Activated T-cell treated with anti-CD3 and anti-CD28 coated beads for 48 hours (primary cell): ENCODE measurements around the gene SLC25A30.
"Not testable (repeated sequence)": the region's sequence is repeated elsewhere in the genome, so short reads cannot be mapped to it uniquely, and the experiment has no call there.

Experiments used
- DNase-seq: peaks from one replicate; pipeline ENCODE4 v3.0.0-alpha.2; 2020; ENCODE audit warnings: low read depth

Gene SLC25A30

GRCh38 chr13:45391926-45392325 is 26.2 kb downstream of the SLC25A30 start:
- no peak for DNase-seq

- not testable (repeated sequence) for DNase-seq
Measured at GRCh38 chr13:45391128-45391527, 27.0 kb downstream of the SLC25A30 start.

- not testable (repeated sequence) for DNase-seq
Measured at GRCh38 chr13:45390348-45390747, 27.8 kb downstream of the SLC25A30 start.

DNA sequence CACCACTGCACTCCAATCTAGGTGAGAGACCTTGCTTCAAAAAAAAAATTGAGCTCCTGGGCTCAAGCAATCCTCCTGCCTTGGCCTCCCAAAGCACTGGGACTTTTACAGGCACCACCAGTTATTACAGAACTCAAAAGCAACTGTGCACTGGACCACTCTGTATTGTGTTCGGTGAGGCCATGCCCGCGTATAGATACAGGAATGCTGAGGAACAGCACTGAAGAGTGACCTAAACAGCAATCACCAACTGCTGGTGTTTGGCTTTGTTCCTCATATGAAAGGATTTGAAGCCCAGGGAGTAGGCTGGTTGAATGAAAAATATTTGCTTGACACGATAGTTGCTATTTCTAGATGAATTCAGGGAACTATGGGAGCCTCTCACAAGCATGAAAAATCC is 29.5 kb downstream of the SLC25A30 start:
- DNase-seq, result no peak

- not testable (repeated sequence) for DNase-seq
Measured at GRCh38 chr13:45386892-45387575, 31.1 kb downstream of the SLC25A30 start.

DNA sequence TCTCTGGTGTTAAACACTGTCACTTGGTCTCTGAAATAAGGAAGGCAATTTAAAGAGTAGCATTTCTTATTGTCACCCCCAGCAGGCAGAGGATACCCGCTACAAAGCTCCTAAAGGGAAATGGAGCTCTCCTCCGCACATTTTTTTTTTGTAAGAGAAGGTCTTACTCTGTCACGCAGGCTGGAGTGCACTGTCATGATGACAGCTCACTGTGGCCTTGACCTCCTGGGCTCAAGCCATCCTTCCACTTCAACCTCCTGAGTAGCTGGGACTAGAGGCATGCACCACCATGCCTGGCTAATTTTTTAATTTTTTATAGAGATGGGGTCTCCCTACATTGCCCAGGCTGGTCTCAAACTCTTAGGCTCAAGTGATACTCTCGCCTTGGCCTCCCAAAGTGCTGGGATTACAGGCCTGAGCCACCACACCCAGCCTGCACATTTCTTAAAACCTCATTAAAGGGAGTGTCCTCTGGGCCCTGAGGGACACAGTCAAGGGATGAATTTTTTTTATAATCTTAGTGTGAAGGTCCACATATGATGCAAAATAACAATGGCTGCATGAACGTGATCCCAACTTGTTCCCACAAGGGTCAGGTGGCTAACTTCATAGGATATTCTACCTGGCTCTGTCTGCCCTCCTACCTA is 32.1 kb downstream of the SLC25A30 start:
- DNase-seq, result no peak

GRCh38 chr13:45385320-45385719 is 32.9 kb downstream of the SLC25A30 start:
- DNase-seq, result no peak

DNA sequence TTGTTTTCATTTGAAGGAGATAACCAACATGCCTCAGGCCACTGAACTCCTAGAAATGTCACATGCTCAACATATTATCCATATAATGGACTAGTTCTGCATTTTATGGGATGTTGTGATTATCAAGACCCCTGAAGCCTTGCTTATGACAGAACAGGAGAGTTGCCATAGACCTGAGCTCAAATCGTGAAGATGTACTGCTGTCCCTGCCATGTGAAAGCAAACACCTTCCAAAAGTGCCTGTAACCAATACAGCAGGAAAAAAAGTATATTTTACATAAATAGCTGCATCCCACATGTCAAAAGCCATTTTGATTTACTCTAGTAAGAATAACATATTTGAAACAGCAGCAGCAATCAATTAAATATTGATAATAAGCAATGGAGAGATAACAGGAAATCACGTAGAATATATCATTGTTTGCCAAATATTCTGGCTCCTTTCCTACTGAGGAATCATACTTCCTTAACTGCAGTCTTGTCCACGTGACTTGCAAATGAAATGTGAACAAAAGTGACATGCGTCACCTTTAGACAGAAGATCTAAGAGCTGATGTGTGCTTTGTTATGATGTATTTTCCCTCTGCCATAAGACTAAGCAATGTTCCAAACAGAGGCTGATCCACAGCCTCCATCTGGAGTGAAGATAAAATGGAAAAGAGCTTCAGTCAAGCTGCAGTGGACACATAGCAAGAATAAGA is 33.5 kb downstream of the SLC25A30 start:
- DNase-seq, result no peak

DNA sequence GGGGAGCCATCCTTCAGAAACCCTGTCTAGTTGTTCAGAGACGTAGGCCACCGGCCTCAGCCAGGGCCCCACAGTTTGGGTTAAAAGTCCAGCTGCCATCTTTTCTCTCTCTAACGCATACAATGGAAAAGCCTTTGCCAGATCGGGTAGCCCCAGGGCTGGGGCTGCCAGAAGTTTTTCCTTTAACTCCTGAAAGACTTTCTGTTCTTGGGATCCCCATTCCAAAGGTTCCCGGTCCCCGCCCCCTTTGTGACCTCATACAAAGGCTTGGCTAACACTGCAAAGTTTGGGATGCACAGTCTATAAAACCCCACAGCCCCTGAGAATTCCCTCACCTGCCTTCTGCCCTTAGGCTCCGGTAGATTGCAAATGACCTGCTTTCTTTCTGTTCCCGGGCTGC is 35.4 kb downstream of the SLC25A30 start:
- not testable (repeated sequence) for DNase-seq

DNA sequence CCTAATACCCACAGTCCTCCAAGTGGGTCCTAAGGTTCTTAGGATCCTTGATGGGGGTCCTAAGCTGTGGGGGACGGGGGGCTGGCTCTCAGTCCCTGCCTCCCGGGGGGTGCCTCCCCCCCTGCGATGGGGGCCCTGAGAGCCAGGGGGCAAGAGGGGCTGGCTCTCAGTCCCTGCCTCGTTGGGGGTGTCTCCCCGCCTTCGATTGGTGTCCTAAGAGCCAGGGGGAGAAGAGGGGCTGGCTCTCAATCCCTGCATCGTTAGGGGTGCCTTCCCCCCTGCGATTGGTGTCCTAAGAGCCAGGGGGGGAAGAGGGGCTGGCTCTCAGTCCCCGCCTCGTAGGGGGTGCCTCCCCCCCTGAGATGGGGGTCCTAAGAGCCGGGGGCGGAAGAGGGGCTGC is 37.0 kb downstream of the SLC25A30 start:
- no peak for DNase-seq

DNA sequence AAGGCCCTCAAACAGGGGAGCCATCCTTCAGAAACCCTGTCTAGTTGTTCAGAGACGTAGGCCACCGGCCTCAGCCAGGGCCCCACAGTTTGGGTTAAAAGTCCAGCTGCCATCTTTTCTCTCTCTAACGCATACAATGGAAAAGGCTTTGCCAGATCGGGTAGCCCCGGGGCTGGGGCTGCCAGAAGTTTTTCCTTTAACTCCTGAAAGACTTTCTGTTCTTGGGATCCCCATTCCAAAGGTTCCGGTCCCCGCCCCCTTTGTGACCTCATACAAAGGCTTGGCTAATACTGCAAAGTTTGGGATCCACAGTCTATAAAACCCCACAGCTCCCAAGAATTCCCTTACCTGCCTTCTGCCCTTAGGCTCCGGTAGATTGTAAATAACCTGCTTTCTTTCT is 37.5 kb downstream of the SLC25A30 start:
- not testable (repeated sequence) for DNase-seq

GRCh38 chr13:45379516-45379915 is 38.7 kb downstream of the SLC25A30 start:
- not testable (repeated sequence) for DNase-seq

DNA sequence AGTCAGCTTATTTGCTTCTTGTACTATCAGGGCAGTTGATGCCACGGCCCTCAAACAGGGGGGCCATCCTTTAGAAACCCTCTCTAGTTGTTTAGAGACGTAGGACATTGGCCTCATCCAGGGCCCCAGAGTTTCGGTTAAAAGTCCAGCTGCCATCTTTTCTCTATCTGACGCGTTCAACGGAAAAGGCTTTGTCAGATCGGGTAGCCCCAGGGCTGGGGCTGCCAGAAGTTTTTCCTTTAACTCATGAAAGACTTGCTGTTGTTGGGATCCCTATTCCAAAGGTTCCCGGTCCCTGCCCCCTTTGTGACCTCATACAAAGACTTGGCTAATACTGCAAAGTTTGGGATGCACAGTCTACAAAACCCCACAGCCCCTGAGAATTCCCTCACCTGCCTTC is 39.4 kb downstream of the SLC25A30 start:
- DNase-seq, result not testable (repeated sequence)

DNA sequence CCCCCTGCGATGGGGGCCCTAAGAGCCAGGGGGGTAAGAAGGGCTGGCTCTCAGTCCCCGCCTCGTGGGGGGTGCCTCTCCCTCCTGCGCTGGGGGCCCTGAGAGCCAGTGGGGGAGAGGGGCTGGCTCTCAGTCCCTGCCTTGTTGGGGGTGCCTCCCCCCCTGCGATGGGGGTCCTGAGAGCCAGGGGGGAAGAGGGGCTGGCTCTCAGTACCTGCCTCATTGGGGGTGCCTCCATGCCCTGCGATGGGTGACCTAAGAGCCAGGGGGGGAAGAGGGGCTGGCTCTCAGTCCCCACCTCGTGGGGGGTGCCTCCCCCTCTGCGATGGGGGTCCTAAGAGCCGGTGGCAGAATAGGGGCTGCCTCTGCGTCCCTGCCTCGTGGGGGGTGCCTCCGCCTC is 40.9 kb downstream of the SLC25A30 start:
- DNase-seq, result not testable (repeated sequence)

DNA sequence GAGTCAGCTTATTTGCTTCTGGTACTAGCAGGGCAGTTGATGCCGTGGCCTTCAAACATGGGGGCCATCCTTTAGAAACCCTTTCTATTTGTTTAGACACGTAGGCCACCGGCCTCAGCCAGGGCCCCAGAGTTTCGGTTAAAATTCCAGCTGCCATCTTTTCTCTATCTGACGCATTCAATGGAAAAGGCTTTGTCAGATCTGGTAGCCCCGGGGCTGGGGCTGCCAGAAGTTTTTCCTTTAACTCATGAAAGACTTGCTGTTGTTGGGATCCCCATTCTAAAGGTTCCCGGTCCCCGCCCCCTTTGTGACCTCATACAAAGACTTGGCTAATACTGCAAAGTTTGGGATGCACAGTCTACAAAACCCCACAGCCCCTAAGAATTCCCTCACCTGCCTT is 41.5 kb downstream of the SLC25A30 start:
- DNase-seq, result not testable (repeated sequence)

- no peak for DNase-seq
Measured at GRCh38 chr13:45374917-45375316, 43.3 kb downstream of the SLC25A30 start.

GRCh38 chr13:45373162-45373547 is 45.0 kb downstream of the SLC25A30 start:
- DNase-seq, result no peak

GRCh38 chr13:45372189-45373161 is 45.7 kb downstream of the SLC25A30 start:
- no peak for DNase-seq

DNA sequence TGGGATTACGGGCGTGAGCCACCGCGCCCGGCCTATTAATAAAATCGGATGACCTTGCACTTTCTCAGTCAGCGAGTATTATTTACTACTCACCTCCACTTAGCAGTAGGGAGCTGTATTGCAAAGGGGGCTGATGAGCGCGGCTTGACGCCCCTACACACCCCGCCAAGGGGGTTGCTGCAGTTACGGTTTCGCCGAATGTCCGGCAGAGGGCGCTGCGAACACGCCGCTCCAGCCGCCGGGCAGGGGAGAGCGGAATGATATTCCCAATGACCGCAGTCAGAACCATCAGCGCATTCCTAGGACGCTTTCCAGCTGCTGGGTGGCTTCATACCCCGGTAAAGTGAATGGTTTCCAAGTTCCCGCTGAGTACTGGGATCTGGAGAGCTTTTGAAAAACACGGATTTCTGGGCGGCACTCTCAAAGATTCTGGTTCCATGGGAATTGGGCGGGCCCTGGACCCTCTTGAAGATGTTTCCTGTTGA is 47.2 kb downstream of the SLC25A30 start:
- DNase-seq, result peak; percentile 39

DNA sequence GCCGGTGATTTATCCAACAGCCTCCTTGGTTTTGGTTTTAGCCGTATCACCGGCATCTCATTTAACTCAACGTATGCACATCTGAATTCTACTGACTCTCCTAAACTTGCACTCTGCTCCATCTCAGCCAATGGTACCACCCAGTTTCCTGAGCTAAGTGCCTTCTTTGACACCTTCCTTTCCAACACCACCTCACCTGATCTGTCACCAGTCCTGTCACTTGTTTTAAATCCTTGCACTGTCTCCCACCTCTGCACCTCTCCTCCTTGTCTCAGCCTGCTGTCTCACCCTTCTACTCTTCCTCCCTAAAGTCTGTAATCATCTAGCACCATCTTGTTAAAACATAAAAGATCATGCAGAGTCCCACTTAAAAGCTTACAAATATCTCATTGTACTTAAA is 49.1 kb downstream of the SLC25A30 start:
- DNase-seq, result no peak

GRCh38 chr13:45368571-45368970 is 49.6 kb downstream of the SLC25A30 start:
- DNase-seq, result no peak

DNA sequence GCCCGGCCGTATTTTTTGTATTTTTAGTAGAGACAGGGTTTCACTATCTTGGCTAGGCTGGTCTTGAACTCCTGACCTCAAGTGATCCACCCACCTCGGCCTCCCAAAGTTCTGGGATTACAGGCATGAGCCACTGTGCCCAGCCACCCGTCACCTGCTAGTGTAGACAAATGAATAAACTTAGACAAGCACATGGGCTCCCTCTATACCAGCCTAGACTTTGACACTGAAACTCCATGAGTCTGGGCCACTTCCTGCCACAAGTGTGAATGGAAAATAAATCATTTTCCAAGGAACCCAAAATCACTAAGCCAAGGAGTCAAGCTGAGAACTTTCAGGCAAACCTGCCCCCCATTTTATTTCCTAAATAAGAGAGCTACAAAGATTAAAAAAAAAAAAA is 50.2 kb downstream of the SLC25A30 start:
- no peak for DNase-seq
